Measurements from ENCODE around the gene ATAD1. TPM values are rescaled to one million over a fixed set of nuclear protein-coding genes. Genes with fewer than 3 reads are reported as not detected.

The ATAD1 gene
- total and polyA plus RNA-seq, 2 donors: 22.1 to 33.5 TPM

DNA sequence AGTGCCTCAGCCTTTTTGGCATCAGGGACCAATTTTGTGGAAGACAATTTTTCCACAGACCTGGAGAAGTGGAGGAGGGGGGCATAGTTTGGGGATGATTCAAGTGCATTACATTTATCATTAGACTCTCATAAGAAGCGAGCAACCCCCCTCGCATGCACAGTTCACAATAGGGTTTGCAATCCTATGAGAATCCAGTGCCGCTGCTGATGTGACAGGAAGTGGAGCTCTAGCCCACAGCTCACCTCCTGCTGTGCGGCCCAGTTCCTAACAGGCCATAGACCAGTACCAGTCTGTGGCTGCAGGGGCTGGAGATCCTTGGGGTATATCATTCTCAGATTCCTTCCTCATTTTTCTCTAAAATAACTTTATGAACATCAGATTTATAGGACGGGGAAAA is 50.8 kb downstream of the ATAD1 start:
- Histone ChIP-seq H3K27me3 (ENCODE audit: control insufficient read depth in 2 of 2, insufficient read depth in 1 of 2, low read length in 1 of 2) (no peaks in the 10 kb centered on the region), H3K4me1 (ENCODE audit: control insufficient read depth in 2 of 2, insufficient read depth in 2 of 2, low read length in 2 of 2) (no peaks in the 10 kb centered on the region), H3K9me3 (ENCODE audit: control insufficient read depth in 2 of 2, insufficient read depth in 1 of 2, low read length in 1 of 2) (no peaks in the 10 kb centered on the region), H3K27ac (ENCODE audit: low read depth in 1 of 2, low read length in 1 of 2) (no peak overlapping the region), H3K36me3 (ENCODE audit: control insufficient read depth in 2 of 2, insufficient read depth in 2 of 2, low read length in 1 of 2) (peaks cover 6 to 36% of the 10 kb centered on the region in 2 donors), H3K4me3 (ENCODE audit: low read length in 2 of 2) (no peak overlapping the region)
- 97% methylated on average over 5 of the region's 5 CpGs for WGBS
- no peak for DNase-seq (ENCODE audit: low read depth in 6 of 9, low spot score in 9 of 9)

DNA sequence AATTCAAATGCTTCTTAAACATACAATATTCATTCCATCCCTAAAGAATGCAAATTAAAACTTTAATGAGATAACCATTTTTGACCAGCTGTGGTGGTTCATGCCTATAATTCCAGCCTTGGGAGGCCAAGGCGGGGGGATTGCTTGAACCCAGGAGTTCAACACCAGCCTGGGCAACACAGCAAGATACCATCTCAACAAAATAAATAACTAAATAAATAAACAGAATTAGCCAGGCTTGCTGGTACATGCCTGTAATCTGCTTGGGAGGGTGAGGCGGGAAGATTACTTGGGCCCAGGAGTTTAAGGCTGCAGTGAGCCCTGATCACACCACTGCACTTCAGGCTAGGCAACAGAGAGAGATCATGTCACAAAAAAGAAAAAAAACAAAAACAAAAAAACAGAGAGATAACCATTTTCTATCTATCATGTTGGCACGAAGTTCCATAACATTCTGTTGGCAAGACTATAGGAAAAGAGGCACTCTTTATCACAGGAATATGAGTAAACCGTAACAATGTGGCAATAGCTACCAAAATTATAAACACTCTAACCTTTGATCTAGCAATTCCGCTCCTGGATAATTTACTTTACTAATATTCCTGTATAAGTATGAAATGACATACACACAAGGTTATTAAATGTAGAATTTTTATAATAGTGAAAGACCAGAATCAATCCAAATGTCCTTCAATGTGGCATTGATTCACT is 52.2 kb downstream of the ATAD1 start:
- Histone ChIP-seq H3K36me3 (ENCODE audit: control insufficient read depth in 2 of 2, insufficient read depth in 2 of 2, low read length in 1 of 2) (peaks cover 9 to 34% of the 10 kb centered on the region in 2 donors), H3K4me1 (ENCODE audit: control insufficient read depth in 2 of 2, insufficient read depth in 2 of 2, low read length in 2 of 2) (no peaks in the 10 kb centered on the region), H3K4me3 (ENCODE audit: low read length in 2 of 2) (no peak overlapping the region), H3K9me3 (ENCODE audit: control insufficient read depth in 2 of 2, insufficient read depth in 1 of 2, low read length in 1 of 2) (no peaks in the 10 kb centered on the region), H3K27me3 (ENCODE audit: control insufficient read depth in 2 of 2, insufficient read depth in 1 of 2, low read length in 1 of 2) (no peaks in the 10 kb centered on the region), H3K27ac (ENCODE audit: low read depth in 1 of 2, low read length in 1 of 2) (no peak overlapping the region)
- WGBS: 89% methylated on average over 5 of the region's 5 CpGs
- DNase-seq (ENCODE audit: low read depth in 6 of 9, low spot score in 9 of 9): no peak

GRCh38 chr10:87764072-87764934 is 53.7 kb downstream of the ATAD1 start:
- WGBS: 98% methylated on average over 13 of the region's 13 CpGs
- no peaks in the 10 kb centered on the region for H3K9me3 ChIP-seq (ENCODE audit: control insufficient read depth in 2 of 2, insufficient read depth in 1 of 2, low read length in 1 of 2)
- H3K27ac ChIP-seq (ENCODE audit: low read depth in 1 of 2, low read length in 1 of 2): no peak overlapping the region
- peaks cover 14 to 34% of the 10 kb centered on the region in 2 donors for H3K36me3 ChIP-seq (ENCODE audit: control insufficient read depth in 2 of 2, insufficient read depth in 2 of 2, low read length in 1 of 2)
- no peak for DNase-seq (ENCODE audit: low read depth in 6 of 9, low spot score in 9 of 9)
- no peaks in the 10 kb centered on the region for H3K4me1 ChIP-seq (ENCODE audit: control insufficient read depth in 2 of 2, insufficient read depth in 2 of 2, low read length in 2 of 2)
- H3K27me3 ChIP-seq (ENCODE audit: control insufficient read depth in 2 of 2, insufficient read depth in 1 of 2, low read length in 1 of 2): no peaks in the 10 kb centered on the region
- H3K4me3 ChIP-seq (ENCODE audit: low read length in 2 of 2): no peak overlapping the region

DNA sequence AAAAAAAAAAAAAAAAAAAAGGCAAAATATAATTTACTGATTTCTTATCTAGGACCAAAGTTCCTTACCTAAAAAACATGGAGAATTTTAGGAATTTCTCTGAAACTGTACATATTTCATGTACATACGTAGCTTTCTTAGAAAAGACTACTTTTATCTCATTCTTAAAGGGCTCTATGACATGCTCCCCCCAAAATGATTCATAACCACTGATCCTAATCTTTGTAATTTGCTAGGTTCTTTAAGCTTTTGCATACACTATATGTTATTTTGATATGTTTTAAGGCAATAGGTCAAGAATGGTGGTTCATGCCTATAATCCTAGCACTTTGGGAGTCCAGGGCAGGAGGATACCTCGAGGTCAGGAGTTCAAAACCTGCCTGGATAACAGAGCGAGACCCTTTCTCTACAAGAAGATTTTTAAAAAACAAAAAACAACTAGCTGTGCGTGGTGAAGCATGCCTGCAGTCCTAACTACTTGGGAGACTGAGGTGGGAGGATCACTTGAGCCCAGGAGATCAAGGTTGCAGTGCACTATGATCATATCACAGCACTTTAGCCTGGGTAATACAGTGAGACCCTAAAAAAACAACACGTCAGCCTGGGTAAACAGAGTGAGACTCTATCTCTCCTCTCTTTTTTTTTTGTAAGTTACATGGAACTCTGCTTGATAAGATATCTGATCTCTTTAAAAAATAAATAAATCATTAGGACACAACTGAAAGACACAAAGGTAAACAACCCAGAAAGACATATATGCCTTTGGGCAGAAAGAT is 54.8 kb downstream of the ATAD1 start:
- Histone ChIP-seq H3K27me3 (ENCODE audit: control insufficient read depth in 2 of 2, insufficient read depth in 1 of 2, low read length in 1 of 2) (no peaks in the 10 kb centered on the region), H3K27ac (ENCODE audit: low read depth in 1 of 2, low read length in 1 of 2) (no peak overlapping the region), H3K4me3 (ENCODE audit: low read length in 2 of 2) (no peak overlapping the region), H3K4me1 (ENCODE audit: control insufficient read depth in 2 of 2, insufficient read depth in 2 of 2, low read length in 2 of 2) (no peaks in the 10 kb centered on the region), H3K36me3 (ENCODE audit: control insufficient read depth in 2 of 2, insufficient read depth in 2 of 2, low read length in 1 of 2) (peaks cover 14 to 27% of the 10 kb centered on the region in 2 donors), H3K9me3 (ENCODE audit: control insufficient read depth in 2 of 2, insufficient read depth in 1 of 2, low read length in 1 of 2) (no peaks in the 10 kb centered on the region)
- no peak for DNase-seq (ENCODE audit: low read depth in 6 of 9, low spot score in 9 of 9)
- 98% methylated on average over 5 of the region's 5 CpGs for WGBS

DNA sequence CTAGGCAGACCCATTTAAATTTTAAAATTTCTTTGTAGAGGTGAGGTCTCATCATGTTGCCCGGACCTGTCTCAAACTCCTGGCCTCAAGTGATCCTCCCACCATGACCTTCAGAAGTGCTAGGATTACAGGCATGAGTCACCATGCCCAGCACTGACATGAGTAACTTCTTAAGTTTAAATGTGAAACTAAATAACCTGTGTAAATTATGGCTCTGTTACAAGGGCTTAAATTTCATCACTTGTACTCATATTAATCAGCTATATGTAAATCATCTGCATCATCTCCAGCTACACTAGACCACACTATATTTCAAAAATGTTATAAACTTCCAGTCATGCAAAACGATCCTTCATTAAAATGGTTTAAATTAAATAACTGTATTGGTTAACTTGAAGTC is 56.1 kb downstream of the ATAD1 start:
- H3K27me3 ChIP-seq (ENCODE audit: control insufficient read depth in 2 of 2, insufficient read depth in 1 of 2, low read length in 1 of 2): no peaks in the 10 kb centered on the region
- no peak overlapping the region for H3K4me3 ChIP-seq (ENCODE audit: low read length in 2 of 2)
- DNase-seq (ENCODE audit: low read depth in 6 of 9, low spot score in 9 of 9): no peak
- no peaks in the 10 kb centered on the region for H3K9me3 ChIP-seq (ENCODE audit: control insufficient read depth in 2 of 2, insufficient read depth in 1 of 2, low read length in 1 of 2)
- no peak overlapping the region for H3K27ac ChIP-seq (ENCODE audit: low read depth in 1 of 2, low read length in 1 of 2)
- H3K4me1 ChIP-seq (ENCODE audit: control insufficient read depth in 2 of 2, insufficient read depth in 2 of 2, low read length in 2 of 2): no peaks in the 10 kb centered on the region
- H3K36me3 ChIP-seq (ENCODE audit: control insufficient read depth in 2 of 2, insufficient read depth in 2 of 2, low read length in 1 of 2): peaks cover 11 to 15% of the 10 kb centered on the region in 2 donors
- 87% methylated on average over 2 of the region's 2 CpGs for WGBS

DNA sequence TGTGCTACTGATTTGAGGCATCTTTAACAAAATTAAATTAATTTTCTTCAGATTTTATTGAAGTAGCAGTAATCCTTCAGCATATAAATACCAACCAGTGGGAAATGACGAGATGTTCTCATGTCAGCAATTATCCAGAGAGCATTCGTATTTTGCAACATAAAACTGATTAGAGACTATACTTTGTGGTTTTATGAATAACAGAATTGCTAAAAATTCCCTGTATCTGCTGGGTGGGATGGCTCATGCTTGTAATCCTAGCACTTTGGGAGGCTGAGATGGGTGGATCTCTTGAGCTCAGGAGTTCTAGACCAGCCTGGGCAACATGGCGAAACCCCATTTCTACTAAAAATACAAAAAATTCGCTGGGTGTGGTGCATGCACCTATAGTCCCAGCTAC is 56.9 kb downstream of the ATAD1 start:
- H3K27ac ChIP-seq (ENCODE audit: low read depth in 1 of 2, low read length in 1 of 2): no peak overlapping the region
- H3K36me3 ChIP-seq (ENCODE audit: control insufficient read depth in 2 of 2, insufficient read depth in 2 of 2, low read length in 1 of 2): peaks cover 11 to 18% of the 10 kb centered on the region in 2 donors
- no peak for DNase-seq (ENCODE audit: low read depth in 6 of 9, low spot score in 9 of 9)
- no peaks in the 10 kb centered on the region for H3K27me3 ChIP-seq (ENCODE audit: control insufficient read depth in 2 of 2, insufficient read depth in 1 of 2, low read length in 1 of 2)
- no peak overlapping the region for H3K4me3 ChIP-seq (ENCODE audit: low read length in 2 of 2)
- 98% methylated on average over 4 of the region's 4 CpGs for WGBS
- no peaks in the 10 kb centered on the region for H3K4me1 ChIP-seq (ENCODE audit: control insufficient read depth in 2 of 2, insufficient read depth in 2 of 2, low read length in 2 of 2)
- H3K9me3 ChIP-seq (ENCODE audit: control insufficient read depth in 2 of 2, insufficient read depth in 1 of 2, low read length in 1 of 2): no peaks in the 10 kb centered on the region

DNA sequence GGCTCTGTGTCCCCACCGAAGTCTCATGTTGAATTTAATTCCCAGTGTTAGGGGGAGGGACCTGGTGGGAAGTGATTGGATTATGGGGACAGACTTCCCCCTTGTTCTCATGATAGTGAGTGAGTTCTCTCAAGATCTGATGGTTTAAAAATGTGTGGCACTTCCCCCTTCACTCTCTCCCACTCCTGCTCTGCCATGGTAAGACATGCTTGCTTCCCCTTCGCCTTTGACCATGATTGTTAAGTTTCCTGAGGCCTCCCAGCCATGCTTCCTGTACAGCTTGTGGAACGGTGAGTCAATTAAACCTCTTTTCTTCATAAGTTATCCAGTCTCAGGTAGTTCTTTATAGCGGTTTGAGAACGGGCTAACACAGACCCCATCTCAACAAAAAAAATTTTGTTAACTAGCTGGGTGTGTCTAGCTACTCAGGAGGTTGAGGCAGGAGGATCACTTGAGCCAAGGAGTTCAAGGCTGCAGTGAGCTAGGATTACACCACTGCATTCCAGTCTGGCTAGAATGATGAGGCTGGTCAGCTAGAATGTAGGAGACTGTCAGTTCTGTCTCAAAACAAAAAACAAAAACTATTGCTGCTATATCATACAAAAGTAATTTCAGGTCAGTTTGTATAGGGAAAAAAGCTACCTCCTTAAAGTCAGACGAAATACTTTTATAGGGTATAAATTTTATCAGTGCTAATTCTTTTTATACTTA is 57.7 kb downstream of the ATAD1 start:
- Histone ChIP-seq H3K4me3 (ENCODE audit: low read length in 2 of 2) (no peak overlapping the region), H3K27ac (ENCODE audit: low read depth in 1 of 2, low read length in 1 of 2) (no peak overlapping the region), H3K4me1 (ENCODE audit: control insufficient read depth in 2 of 2, insufficient read depth in 2 of 2, low read length in 2 of 2) (no peaks in the 10 kb centered on the region), H3K27me3 (ENCODE audit: control insufficient read depth in 2 of 2, insufficient read depth in 1 of 2, low read length in 1 of 2) (no peaks in the 10 kb centered on the region), H3K9me3 (ENCODE audit: control insufficient read depth in 2 of 2, insufficient read depth in 1 of 2, low read length in 1 of 2) (no peaks in the 10 kb centered on the region), H3K36me3 (ENCODE audit: control insufficient read depth in 2 of 2, insufficient read depth in 2 of 2, low read length in 1 of 2) (peaks cover 13 to 18% of the 10 kb centered on the region in 2 donors)
- DNase-seq (ENCODE audit: low read depth in 6 of 9, low spot score in 9 of 9): no peak
- 64% methylated on average over 6 of the region's 6 CpGs for WGBS

- H3K4me1 ChIP-seq (ENCODE audit: control insufficient read depth in 2 of 2, insufficient read depth in 2 of 2, low read length in 2 of 2): no peaks in the 10 kb centered on the region
- DNase-seq (ENCODE audit: low read depth in 6 of 9, low spot score in 9 of 9): no peak
- peaks cover 13 to 19% of the 10 kb centered on the region in 2 donors for H3K36me3 ChIP-seq (ENCODE audit: control insufficient read depth in 2 of 2, insufficient read depth in 2 of 2, low read length in 1 of 2)
- H3K4me3 ChIP-seq (ENCODE audit: low read length in 2 of 2): no peak overlapping the region
- H3K27me3 ChIP-seq (ENCODE audit: control insufficient read depth in 2 of 2, insufficient read depth in 1 of 2, low read length in 1 of 2): no peaks in the 10 kb centered on the region
- H3K27ac ChIP-seq (ENCODE audit: low read depth in 1 of 2, low read length in 1 of 2): no peak overlapping the region
- H3K9me3 ChIP-seq (ENCODE audit: control insufficient read depth in 2 of 2, insufficient read depth in 1 of 2, low read length in 1 of 2): no peaks in the 10 kb centered on the region
Measured at GRCh38 chr10:87759551-87759950, 58.5 kb downstream of the ATAD1 start.

All from thymus (tissue), 11 donors.